ENCODE data around the gene DACT3. TPM values are rescaled to one million over a fixed set of nuclear protein-coding genes. Genes with fewer than 3 reads are reported as not detected.

DACT3 gene, protein sequence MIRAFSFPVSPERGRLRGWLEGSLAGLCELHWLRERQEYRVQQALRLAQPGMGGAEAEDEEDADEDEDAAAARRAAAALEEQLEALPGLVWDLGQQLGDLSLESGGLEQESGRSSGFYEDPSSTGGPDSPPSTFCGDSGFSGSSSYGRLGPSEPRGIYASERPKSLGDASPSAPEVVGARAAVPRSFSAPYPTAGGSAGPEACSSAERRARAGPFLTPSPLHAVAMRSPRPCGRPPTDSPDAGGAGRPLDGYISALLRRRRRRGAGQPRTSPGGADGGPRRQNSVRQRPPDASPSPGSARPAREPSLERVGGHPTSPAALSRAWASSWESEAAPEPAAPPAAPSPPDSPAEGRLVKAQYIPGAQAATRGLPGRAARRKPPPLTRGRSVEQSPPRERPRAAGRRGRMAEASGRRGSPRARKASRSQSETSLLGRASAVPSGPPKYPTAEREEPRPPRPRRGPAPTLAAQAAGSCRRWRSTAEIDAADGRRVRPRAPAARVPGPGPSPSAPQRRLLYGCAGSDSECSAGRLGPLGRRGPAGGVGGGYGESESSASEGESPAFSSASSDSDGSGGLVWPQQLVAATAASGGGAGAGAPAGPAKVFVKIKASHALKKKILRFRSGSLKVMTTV
- total RNA-seq = 14.1 TPM
- long read RNA-seq, transcript DACT3-202 (4 exons, 2,834 nt) = major isoform, 10 of 22 reads
- long read RNA-seq, partial matches to known transcripts = 2 of 22 reads
- long read RNA-seq, other reads (novel, unspliced or antisense) = 9 of 22 reads

DNA sequence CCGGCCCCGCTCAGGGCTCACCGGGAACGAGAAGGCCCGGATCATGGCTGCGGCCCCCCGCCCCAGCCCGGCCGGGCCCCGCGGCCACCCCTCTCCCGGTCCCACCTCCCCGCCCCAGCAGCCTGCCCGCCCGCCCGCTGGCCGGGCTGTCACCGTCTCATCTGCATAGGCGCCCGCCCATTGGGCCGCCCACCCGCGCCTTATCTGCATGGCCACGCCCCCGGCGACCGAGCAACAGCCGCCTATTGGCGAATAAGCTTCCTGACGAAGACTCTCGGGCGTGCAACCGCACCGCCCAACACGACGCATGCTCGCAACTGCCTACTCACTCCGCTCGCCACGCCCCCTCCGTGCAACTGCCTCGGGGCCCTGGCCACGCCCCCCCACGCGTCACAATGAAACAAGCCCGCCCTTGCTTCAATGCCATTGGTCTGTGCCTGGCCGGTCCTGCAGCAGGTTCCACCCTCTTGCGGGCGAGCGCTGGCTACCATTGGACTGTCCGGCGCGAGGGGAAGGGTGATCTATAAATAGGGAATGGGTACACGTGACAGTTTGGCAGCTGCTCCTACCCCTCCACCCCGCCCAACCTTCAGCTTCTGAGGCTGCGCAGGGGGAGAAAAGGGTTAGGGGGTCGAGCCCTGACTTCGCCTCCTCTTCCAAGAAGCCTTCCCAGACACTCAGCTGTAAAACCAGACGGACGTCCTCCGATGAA is at the start of gene DACT3:
Gene DACT3 (minus strand): TSS at position 163 of the 712 bp plus-strand sequence. CDS start 118 bp downstream, at position 45.
- peak; percentile 100 for DNase-seq
- ATAC-seq = peak; percentile 95
- intact Hi-C loops (cut with micrococcal nuclease) = no loop called here

GRCh38 chr19:46710687-46711086 is 49.7 kb upstream of the DACT3 start:
- intact Hi-C loops (cut with micrococcal nuclease) = no loop called here
- no peak for ATAC-seq
- no peak for DNase-seq

DNA sequence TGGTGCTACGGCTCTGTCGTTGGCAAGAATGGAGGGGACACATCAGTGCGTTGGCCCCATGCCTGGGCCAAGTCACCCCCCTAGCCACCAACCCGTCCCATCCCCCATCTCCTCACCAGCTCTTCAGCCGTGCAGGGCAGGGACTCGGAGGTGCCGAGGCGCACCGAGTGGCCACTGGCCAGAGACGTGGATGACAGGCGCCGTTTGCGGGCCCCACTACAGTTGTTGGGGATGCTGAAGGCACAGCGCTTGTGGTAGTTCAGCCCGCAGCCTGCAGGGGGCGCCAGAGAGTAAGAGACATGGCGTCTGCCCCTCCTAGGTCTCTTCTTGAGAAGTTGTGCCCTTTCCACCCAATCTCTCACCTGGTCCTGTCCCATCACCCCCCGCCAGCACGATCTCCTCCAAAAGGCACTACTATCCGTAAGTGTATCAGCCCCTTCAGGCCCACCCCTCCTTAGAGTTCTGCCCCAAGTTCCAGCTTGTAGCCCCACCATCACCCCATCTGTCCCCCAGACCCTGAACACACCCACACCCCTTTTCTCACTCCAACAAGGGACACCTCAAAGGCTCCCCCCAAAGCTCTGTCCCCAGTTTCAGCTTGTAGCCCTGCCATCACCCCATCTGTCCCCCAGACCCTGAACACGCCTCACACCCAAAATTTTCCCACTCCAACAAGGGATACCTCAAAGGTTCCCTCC is 43.5 kb upstream of the DACT3 start:
- ATAC-seq = peak; percentile 78
- intact Hi-C loops (cut with micrococcal nuclease) = no loop called here
- peak; percentile 87 for DNase-seq

DNA sequence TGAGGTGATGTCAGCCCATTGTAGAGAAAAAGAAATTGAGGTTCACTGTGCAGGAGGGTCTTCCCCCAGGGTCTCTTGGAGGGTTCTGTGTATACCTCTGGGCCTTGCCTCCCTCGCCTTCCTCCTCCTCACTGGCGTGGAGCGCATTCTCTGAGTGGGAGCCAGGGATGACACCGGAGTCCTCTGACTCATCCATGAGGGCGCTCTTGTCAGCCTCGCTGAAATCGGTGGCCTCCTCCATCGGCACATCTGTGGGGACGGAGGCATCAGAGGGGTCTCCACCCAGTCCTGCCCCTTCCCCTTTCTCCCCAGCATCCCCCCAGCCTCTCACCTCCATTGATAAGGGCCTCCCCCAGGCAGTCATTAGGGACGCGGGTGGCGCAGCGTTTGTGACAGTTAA is 39.7 kb upstream of the DACT3 start:
- intact Hi-C loops (cut with micrococcal nuclease) = no loop called here
- DNase-seq (no peak), ATAC-seq (no peak)

GRCh38 chr19:46698395-46699321 is 37.7 kb upstream of the DACT3 start:
- ATAC-seq (no peak), DNase-seq (no peak)
- intact Hi-C loops (cut with micrococcal nuclease) = no loop called here

GRCh38 chr19:46697204-46697960 is 36.4 kb upstream of the DACT3 start:
- ATAC-seq (peak; percentile 97), DNase-seq (peak; percentile 93)
- intact Hi-C loops (cut with micrococcal nuclease) = no loop called here

DNA sequence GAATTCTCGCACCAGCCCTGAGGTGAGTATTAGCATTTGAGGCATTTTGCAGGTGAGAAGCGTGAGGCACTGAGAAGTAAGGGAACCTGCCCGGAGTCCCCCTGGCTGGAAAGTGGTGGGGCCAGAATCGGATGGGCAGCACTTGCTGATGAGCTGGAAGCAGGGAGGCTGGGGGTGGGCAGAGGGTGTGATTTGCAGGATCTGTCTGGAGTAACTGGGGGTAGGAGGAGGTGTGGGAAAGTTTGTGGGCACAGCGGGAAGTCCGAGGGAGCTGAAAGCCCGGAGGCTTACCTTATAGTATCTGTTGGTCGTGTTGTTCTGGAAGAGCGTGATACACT is 35.9 kb upstream of the DACT3 start:
- DNase-seq = no peak
- intact Hi-C loops (cut with micrococcal nuclease) = no loop called here

GRCh38 chr19:46696052-46696451 is 35.1 kb upstream of the DACT3 start:
- ATAC-seq (no peak), DNase-seq (no peak)
- intact Hi-C loops (cut with micrococcal nuclease) = no loop called here

More for the DNA sequence above, 35.9 kb upstream of the DACT3 start:
- ATAC-seq = no peak

GRCh38 chr19:46693760-46694159 is 32.8 kb upstream of the DACT3 start:
- intact Hi-C loops (cut with micrococcal nuclease) = no loop called here
- ATAC-seq = no peak
- no peak for DNase-seq

- no peak for DNase-seq
- no peak for ATAC-seq
- intact Hi-C loops (cut with micrococcal nuclease) = no loop called here
Observed at GRCh38 chr19:46692918-46693722, 32.1 kb upstream of the DACT3 start.

DNA sequence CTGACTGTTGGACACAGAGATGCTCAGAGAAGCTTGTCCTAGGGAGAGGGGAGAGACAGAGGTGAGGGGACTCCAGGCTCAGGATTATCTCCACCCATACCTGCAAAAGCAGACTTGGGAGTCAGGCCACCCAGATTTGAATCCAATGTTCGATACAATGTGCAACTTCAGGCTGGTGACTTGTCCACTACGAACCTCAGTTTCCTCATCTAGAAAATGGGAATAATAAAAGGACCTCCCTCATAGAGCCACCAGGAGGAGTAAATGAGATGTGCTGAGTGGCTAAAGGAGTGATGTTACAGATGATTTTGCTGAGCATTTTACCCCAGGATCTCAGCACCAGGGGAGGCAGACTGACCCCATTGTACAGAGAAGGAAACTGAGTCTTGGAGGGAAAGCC is 31.0 kb upstream of the DACT3 start:
- intact Hi-C loops (cut with micrococcal nuclease) = no loop called here

GRCh38 chr19:46691104-46691503 is 30.1 kb upstream of the DACT3 start:
- no peak for DNase-seq
- intact Hi-C loops (cut with micrococcal nuclease) = no loop called here
- ATAC-seq = no peak

More for the DNA sequence above, 31.0 kb upstream of the DACT3 start:
- no peak for ATAC-seq
- DNase-seq = no peak

DNA sequence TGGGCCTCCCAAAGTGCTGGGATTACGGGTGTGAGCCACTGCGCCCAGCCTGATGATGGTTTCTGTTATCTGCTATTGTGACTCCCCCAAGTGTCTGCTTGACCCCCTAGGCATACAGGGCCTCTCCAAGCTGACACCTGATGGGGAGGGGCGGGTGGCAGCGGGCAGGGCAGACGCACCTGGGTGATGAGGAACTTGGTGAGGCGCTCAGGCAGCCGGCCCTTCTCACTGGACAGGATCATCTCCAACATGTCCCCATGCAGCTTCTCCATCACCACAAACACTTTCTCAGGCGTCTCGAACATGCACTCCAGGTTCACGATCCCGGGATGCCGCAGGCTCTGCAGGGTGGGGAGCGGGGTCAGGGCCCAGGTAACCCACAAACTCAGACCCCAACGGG is 28.4 kb upstream of the DACT3 start:
- no peak for ATAC-seq
- intact Hi-C loops (cut with micrococcal nuclease) = no loop called here
- DNase-seq = no peak

DNA sequence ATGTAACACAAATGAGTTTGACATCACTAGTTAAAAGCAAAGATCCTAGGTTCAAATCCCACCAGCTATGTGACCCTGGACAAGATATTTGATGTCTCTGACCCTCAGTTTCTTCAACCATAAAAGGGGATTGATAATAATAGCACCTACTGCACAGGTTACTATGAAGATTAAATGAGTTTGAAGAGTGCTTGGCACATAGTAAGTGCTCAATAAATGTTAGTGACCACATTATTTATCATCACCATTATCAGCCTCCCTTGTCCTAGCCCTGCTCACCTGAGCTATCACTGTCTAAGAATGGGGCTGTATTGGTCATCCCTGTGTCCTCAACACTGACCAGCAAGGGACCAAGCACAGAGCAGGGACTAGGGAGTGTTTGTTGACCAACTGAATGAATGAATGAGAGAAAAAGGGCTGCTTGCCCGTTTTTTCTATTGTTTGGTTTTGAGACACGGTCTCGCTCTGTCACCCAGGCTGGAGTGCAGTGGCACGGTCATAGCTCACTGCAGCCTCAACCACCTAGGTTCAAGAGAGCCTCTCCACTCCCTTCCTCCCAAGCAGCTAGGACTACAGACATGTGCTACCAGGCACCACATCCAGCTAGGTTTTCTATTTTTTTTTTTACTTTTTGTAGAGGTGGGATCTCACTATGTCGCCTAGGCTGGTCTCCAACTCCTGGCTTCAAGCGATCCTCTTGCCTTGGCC is 26.6 kb upstream of the DACT3 start:
- intact Hi-C loops (cut with micrococcal nuclease) = no loop called here
- DNase-seq = no peak
- ATAC-seq = no peak

GRCh38 chr19:46685189-46685588 is 24.2 kb upstream of the DACT3 start:
- ATAC-seq (no peak), DNase-seq (no peak)
- intact Hi-C loops (cut with micrococcal nuclease) = no loop called here

GRCh38 chr19:46678110-46678732 is 17.2 kb upstream of the DACT3 start:
- ATAC-seq (peak; percentile 40), DNase-seq (no peak)

More at GRCh38 chr19:46678110-46678732, 17.2 kb upstream of the DACT3 start:
- intact Hi-C loops (cut with micrococcal nuclease) = no loop called here

Data from left ventricle myocardium superior (tissue), 1 donor.